GM21723 (cell line): ENCODE data around the gene PRKCB.

Experiments used
- ATAC-seq: cut with Tn5 transposase; IDR thresholded peaks from one replicate; pipeline ENCODE4 v1.9.1; 2021; ENCODE audit warnings: mild to moderate bottlenecking, moderate library complexity; ENCODE audit not compliant: unreplicated experiment

The PRKCB gene

DNA sequence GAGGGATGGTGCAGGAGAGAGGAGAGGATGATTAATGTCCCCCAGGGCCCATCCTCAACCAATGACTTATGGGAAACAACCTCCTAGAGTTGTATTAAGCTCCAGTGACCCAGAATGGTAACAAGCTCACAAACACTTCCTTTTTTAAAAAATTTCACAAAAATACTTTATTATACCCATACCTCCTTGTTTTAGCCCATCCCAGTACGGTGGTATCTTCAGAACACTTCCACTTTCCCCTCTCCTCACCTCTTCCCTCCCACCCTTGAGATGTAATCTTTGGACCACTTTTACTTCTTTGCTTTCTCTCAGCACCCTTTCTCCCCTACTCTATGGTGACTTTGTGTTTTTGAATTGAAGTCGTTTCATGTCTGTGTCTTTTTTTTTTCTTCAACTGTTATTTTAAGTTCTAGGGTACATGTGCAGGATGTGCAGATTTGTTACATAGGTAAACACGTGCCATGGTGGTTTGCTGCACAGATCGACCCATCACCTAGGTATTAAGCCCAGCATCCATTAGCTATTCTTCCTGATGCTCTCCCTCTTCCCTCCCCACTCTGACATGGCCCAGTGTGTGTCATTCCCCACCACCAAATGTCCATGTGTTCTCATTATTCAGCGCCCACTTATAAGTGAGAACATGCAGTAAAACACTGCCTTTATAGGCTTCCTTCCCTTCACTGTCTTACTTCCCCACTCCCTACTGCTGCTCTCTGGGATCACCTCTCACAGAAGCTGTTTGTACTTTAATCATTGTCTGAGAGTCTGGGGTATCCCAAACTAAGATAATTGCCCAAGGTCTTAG, 124.5 kb downstream of the PRKCB start:
- ATAC-seq = no peak

DNA sequence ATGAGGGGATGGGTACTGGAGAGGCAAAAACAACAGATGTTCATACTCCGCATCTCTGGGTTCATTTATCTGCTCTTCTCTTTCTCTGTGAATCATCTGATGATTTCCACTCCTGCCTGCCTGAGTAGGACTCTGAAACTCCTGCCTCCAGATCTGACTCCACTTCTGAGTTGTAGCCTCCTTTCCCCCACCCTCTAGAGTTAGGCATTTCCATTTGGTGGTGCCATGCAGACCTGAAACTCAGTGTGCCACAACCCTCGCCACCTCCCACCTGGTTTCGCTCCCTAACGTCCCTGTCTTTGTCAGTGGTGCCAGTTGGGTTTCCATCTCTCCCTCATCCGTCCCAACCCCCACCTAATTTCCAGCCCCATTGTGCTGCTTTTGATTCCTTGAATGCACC, 126.2 kb downstream of the PRKCB start:
- no peak for ATAC-seq

GRCh38 chr16:23964136-23964535, 128.4 kb downstream of the PRKCB start:
- ATAC-seq = no peak

GRCh38 chr16:23965137-23965733, 129.5 kb downstream of the PRKCB start:
- no peak for ATAC-seq

DNA sequence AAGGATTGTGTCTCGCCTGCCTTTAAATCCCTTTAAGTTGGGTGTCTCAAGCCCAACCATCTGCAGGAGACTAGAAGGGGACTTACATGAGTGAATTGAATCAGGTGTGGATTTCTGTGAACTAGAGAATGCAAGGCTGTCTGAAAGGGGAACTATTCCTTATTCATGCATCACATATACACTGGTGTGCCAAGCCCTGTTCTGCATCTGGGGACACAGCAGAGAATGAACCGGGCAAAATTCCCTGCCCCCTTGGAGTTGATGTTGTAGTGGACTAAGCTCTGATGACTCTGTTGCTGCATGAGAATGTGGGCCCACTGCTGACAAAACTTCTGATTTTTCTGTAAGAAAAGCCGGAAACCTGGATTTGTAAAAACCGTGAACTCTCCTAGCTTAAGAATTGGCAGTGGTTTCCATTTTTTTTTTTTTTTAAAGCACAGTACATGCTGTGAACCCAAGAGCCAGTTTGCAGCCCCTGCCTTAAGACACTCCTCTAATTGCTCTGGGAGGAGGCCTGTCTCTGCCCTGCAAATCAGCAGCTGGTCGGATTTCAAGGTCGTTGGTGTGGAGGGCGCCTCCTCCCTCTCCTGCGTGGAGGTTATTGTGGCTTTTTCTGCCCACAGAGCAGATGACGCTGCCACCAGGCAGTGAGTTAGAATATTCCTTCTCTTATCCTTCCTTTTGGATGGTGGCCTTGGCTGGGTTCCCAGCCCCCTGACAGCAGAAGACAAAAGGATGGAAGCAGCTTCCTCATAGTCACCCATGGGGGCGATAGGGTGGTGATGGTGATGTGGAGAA, 131.0 kb downstream of the PRKCB start:
- ATAC-seq = no peak

DNA sequence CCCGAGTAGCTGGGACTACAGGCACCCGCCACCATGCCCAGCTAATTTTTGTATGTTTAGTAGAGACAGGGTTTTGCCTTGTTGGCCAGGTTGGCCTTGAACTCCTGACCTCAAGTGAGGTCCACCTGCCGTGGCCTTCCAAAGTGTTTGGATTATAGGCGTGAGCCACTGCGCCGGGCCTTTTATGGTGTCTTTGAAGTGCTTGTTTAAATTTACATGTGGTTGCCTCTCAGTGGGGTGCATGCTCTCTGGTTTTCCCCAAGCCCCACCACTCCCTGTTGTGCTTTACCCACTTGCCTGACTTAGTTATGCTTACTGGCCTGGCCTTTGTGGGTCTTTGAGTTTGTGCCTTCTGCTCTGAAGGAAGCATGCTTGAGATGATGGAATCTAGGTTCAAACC, 132.0 kb downstream of the PRKCB start:
- no peak for ATAC-seq

DNA sequence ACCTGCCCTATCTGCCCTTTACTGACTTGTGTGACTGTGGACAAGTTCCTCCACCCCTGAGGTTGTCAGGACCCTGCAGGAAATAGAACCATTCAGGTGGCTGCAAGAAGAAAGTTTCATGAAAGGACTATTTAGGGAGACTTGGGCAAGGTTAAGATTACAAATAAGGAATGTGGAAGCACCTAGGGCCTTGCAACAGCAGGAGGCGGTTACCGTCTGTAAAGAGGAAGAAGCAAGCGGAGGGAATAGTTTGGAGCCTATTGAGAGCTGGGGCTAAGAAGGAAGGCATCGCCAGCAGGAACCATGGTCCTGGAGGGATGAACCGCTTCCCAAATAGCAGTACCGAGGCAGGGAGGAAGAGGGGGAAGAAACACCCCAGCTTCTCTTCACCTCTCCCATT, 132.4 kb downstream of the PRKCB start:
- ATAC-seq = no peak

GRCh38 chr16:23969468-23970297, 133.9 kb downstream of the PRKCB start:
- no peak for ATAC-seq

GRCh38 chr16:23974223-23974622, 138.4 kb downstream of the PRKCB start:
- ATAC-seq = no peak

DNA sequence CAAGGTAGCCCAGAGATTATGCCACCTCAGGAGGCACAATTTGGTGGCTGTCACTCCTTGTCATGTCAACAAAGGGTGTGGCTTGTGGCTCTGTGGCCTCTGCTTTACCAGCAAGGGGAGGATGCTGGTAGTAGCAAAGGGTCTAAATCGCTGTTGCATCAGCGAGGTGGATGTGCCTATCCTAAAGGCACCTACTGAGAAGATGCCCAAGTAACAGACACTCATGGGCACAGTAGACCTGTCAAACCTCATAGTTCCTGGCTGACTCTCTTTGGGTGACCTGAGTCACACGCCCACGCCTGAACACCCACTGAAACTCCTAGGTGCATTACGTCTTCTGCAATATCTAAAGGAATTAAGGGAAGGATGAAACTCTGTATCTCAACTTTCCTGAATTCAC, 139.5 kb downstream of the PRKCB start:
- no peak for ATAC-seq

DNA sequence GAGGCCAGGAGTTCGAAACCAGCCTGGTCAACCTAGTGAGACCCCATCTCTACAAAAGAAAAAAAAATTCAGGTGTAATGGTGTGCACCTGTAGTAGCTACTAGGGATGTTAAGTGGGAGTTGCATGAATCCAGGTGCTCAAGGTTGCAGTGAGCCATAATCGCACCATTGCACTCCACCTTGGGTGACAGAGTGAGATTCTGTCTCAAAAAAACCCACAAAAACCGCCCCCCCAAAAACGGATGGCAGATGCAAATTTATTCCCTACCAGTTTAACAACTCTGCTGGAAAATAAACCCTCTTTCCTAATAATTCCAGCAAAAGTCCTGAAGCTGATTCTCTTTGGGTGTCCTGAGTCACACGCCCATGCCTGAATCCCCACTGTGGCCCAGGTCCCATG, 140.3 kb downstream of the PRKCB start:
- ATAC-seq = no peak

- ATAC-seq = no peak
Measured at GRCh38 chr16:23976524-23976923, 140.7 kb downstream of the PRKCB start.

DNA sequence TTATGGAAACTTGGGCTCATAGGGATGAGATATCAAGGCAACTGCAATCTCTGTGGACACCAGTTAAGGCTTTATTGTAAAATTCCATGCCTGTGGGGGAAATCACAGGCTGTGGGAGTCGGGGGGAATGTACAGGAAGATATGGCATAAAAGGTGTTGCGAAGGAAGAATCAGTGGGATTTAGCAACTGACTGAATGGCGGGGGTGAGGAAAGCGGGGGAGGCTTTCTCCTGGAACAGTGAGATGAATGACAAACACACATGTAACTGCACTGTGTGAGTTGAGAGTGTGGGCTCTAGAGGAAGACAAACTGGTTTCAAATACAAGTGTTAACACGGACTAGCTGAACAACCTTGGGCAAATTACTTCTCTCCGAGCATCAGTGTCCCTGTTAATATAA, 143.7 kb downstream of the PRKCB start:
- no peak for ATAC-seq

DNA sequence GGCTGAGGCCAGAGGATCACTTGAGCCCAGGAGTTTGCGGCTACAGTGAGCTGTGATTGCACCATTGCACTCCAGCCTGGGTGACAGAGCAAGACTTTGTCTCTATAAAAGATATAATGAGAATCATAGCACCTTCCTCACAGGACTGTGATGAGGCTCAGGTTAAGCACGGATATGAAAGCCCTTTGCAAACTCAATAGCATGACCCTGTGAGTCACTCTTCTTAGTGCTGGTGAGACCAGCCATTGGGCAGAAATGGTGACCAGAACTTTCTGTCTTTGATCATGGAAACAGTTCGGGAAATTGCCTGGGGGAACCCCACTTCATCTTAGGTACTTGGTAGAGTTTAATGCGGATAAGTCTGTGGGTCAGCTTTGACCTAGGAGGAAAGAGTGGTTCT, 144.2 kb downstream of the PRKCB start:
- no peak for ATAC-seq

DNA sequence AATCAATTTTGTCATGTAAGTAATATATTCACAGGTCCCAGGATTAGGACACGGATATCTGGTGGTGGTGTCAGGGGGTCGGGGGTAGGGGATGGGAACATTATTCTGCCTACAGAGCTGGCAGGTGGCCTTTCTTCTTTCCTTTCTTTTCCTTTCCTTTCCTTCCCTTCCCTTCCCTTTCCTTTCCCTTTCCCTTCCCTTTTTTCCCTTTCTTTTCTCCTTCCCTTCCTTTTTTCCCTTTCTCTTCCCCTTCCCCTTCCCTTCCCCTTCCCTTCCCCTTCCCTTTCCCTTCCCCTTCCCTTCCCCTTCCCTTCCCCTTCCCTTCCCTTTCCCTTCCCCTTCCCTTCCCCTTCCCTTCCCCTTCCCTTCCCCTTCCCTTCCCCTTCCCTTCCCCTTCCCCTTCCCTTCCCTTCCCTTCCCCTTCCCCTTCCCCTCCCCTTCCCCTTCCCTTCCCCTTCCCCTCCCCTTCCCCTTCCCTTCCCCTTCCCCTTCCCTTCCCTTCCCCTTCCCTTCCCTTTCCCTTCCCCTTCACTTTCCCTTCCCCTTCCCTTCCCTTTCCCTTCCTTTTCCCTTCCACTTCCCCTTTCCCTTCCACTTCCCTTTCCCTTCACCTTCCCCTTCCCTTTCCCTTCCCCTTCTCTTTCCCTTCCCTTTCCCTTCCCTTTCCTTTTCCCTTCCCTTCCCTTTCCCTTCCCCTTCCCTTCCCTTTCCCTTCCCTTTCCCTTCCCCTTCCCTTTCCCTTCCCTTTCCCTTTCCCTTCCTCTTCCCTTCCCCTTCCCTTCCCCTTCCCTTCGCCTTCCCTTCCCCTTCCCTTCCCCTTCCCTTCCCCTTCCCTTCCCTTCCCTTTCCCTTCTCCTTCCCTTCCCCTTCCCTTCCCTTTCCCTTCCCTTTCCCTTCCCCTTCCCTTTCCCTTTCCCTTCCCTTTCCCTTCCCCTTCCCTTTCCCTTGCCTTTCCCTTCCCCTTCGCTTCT, 145.9 kb downstream of the PRKCB start:
- no peak for ATAC-seq

GRCh38 chr16:23986455-23986854, 150.7 kb downstream of the PRKCB start:
- ATAC-seq = no peak

- peak; percentile 91 for ATAC-seq
Measured at GRCh38 chr16:23987443-23987842, 151.7 kb downstream of the PRKCB start.

DNA sequence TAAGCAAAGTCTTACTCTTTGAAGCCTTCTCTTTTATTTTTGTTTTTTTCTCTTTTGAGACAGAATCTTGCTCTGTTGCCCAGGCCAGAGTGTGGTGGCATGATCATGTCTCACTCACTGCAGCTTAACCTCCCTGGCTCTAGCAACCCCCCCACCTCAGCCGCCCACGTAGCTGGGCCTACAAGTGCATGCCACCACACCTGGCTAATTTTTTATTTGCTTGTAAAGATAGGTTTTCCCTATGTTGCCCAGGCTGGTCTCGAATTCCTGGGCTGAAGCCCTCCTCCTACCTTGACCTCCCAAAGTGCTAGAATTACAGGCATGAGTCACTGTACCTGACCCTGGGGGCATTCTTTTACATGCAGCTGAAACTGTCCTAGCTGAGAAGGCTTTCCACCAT, 154.7 kb downstream of the PRKCB start:
- no peak for ATAC-seq

GRCh38 chr16:23991066-23991465, 155.3 kb downstream of the PRKCB start:
- no peak for ATAC-seq

DNA sequence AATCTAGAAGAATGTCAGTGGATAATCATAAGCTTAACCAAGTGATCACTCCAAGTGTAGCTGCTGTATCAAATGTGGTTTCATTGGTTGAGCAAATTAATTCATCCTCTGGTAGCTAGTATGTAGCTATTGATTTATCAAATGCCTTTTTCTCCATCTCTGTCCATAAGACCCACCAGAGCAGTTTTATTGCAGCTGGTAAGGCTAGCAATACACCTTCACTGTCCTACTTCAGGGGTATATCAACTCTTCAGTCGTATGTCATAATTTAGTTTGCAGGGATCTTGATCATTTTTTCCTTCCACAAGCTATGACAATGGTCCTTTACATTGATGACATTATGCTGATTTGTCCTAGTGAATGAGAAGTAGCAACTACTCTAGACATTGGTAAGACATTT, 158.8 kb downstream of the PRKCB start:
- no peak for ATAC-seq
